Stimulated activated CD4-positive, alpha-beta T cell treated with anti-CD3 and anti-CD28 coated beads, Interleukin-1b, Interleukin-23, amount 100 ng/mL, for 1 hour (primary cell): ENCODE results near the gene ATP4B.

Experiments
- DNase-seq, 2 donors: peaks; one replicate each; pipeline ENCODE4 v3.0.0-alpha.2; 2020; ENCODE audit warnings: low read depth in 2 of 2

ATP4B gene

GRCh38 chr13:113657851-113658741 is at the start of gene ATP4B:
Gene ATP4B, minus strand, starts transcription at chr13:113658198. Its CDS starts 54 bp downstream, at chr13:113658144.
- DNase-seq = no peak

GRCh38 chr13:113672002-113672651 is 14.1 kb upstream of the ATP4B start:
- DNase-seq = no peak

GRCh38 chr13:113671066-113672001 is 13.3 kb upstream of the ATP4B start:
- no peak for DNase-seq

- no peak for DNase-seq
Measured at GRCh38 chr13:113670541-113670940, 12.5 kb upstream of the ATP4B start.

GRCh38 chr13:113669755-113670341 is 11.8 kb upstream of the ATP4B start:
- no peak for DNase-seq

GRCh38 chr13:113669231-113669754 is 11.3 kb upstream of the ATP4B start:
- DNase-seq = no peak

- DNase-seq = no peak
Measured at GRCh38 chr13:113668491-113668971, 10.5 kb upstream of the ATP4B start.

DNA sequence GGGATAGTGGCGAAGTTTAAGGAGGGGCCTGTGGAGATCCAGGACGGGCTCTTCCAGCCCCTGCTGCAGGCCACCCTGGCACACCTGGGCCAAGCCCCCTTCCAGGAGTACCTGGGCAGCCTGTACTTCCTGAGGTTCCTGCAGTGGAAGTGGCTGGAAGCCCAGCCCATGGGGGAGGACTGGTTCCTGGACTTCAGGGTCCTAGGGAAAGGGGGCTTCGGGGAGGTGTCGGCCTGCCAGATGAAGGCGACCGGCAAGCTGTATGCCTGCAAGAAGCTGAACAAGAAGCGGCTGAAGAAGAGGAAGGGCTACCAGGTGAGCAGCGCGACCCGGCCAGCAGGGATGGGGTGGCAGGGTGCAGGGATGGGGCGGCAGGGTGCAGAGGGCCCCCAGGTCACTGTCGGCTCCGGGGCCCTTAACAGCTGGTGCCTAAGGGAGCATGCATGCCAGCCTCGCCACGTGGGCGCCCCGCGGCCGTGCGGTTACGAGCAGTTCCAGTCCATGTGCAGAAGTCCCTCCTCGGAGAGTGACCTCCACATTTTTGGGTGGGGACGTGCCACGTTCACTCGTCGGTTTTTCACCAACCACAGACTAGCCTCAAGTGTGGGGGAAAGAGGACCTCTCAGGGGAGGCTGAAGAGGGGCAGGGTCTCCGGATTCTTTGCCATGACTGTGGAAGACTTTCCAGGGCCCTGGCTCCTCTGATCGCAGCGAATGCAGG is 9.9 kb upstream of the ATP4B start:
- no peak for DNase-seq

- DNase-seq = no peak
Measured at GRCh38 chr13:113666951-113667701, 9.1 kb upstream of the ATP4B start, which contains the start of gene GRK1. Gene GRK1, plus strand, starts transcription at chr13:113667219. Its CDS starts 168 bp downstream, at chr13:113667387.

- no peak for DNase-seq
Measured at GRCh38 chr13:113666329-113666670, 8.3 kb upstream of the ATP4B start.

DNA sequence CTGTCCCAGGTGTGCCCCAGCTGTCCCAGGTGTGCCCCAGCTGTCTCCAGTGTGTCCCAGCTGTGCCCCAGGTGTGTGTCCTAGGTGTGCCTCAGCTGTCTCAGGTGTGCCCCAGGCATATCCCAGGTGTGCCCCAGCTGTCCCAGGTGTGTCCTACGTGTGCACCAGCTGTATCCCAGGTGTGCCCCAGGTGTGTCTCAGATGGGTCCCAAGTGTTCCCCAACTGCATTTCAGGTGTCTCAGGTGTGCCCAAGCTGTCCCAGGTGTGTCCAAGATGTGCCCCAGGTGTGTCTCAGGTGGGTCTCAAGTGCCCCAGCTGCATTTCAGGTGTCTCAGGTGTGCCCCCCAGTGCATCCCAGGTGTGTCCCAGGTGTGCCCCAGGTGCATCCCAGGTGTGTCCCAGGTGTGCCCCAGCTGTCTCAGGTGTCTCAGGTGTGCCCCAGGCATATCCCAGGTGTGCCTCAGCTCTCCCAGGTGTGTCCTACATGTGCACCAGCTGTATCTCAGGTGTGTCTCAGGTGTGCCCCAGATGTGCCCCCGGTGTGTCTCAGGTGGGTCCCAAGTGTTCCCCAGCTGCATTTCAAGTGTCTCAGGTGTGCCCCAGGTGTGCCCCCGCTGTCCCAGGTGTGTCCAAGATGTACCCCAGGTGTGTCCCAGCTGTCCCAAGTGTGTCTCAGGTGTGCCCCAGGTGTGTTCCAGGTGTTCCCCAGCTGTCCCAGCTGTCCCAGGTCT is 7.8 kb upstream of the ATP4B start:
- no peak for DNase-seq

DNA sequence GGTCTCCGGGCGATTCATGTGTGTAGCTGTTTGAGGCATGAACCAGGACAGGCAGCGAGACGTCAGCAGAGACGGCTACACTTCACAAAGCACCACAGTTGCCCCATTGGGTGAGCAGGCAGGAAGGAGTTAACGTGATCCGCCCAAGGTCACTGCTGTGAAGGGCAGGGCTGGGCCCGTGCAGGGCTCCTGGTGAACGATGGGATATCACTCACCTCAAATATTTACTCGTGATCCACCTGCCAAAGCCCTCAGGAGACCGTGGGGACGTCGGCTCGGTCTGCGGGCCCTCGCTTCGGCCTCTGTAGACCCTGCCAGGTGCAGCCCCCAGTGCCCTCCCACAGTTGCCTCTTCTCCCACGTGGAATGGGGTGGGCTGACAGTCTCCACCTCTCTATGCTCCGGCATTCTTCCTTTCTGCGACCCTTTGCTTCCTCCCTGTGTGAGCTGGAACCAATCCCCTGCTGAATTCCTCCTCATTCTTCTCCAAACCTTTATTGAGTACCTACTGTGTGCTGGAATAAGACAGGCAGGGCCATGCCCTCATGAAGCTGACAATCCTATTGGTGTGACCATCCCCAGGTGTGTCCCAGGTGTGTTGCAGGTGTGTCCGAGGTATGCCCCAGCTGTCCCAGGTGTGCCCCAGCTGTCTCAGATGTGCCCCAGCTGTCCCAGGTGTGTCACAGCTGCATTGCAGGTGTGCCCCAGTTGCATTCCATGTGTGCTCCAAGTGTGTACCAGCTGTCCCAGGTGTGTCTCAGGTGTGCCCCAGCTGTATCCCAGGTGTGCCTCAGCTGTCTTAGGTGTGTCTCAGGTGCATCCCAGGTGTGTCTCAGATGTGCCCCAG is 7.0 kb upstream of the ATP4B start:
- no peak for DNase-seq

- DNase-seq = no peak
Measured at GRCh38 chr13:113663934-113664333, 5.9 kb upstream of the ATP4B start.

GRCh38 chr13:113661509-113661908 is 3.5 kb upstream of the ATP4B start:
- no peak for DNase-seq

GRCh38 chr13:113660066-113660465 is 2.1 kb upstream of the ATP4B start:
- no peak for DNase-seq

DNA sequence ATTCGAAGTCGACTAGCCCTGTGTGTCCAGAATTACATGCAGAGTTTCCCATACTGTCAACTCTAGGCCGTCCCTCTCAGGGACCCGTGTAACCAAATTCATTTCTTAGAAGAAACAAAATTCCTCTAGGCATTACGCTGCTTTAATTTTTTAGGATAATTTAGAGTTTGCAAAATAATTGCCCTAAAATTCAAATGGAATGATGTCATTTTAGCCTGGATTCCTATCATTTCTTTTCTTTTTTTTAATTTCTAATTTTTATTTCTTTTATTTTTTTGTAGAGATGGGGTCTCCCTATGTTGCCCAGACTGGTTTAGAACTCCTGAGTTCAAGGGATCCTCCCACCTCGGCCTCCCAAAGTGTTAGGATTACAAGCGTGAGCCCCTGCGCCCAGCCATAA is 1.3 kb upstream of the ATP4B start:
- DNase-seq = no peak

DNA sequence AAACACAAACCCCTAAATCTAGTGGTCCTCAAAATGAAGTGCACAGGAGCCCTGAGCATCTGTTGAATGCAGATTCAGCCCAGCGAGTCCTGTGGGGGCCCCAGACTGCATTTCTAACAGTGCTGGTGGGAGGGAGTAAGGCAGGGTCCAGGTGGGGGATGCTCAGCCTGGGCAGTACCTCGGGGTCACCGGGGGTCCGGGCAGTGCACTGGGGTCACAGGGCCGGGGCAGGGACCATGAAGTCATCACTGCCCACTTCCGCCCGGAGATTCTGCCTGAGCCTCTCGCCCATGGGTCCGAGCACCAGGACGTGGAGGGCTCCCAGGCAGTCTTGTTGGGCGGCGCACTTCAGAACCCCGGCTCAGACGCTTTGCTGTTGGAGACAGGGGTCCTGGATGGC is 838 bp upstream of the ATP4B start:
- no peak for DNase-seq
